Tibial nerve (tissue), 4 donors: Measurements from ENCODE around the gene NGEF.

Experiments used
- EP300 ChIP-seq, 2 donors: sonication (generic); formaldehyde crosslinking; IDR thresholded peaks; one replicate each; pipeline ENCODE4 v1.6.1; 2017; ENCODE audit warnings: antibody characterized with exemption in 2 of 2, mild to moderate bottlenecking in 1 of 2
- TF ChIP-seq, protein P1 (sequence below), 5 experiments: fragments of 200-600 bp in 3 of 5; fragments of 450-650 bp in 2 of 5; sonication (generic) in 3 of 5; IDR thresholded peaks; one replicate each; pipeline ENCODE4 v1.5.1; 2016 to 2019; ENCODE audit warnings: antibody characterized with exemption in 5 of 5, mild to moderate bottlenecking in 3 of 5, moderate library complexity in 2 of 5

- TF ChIP-seq, protein P1, sequence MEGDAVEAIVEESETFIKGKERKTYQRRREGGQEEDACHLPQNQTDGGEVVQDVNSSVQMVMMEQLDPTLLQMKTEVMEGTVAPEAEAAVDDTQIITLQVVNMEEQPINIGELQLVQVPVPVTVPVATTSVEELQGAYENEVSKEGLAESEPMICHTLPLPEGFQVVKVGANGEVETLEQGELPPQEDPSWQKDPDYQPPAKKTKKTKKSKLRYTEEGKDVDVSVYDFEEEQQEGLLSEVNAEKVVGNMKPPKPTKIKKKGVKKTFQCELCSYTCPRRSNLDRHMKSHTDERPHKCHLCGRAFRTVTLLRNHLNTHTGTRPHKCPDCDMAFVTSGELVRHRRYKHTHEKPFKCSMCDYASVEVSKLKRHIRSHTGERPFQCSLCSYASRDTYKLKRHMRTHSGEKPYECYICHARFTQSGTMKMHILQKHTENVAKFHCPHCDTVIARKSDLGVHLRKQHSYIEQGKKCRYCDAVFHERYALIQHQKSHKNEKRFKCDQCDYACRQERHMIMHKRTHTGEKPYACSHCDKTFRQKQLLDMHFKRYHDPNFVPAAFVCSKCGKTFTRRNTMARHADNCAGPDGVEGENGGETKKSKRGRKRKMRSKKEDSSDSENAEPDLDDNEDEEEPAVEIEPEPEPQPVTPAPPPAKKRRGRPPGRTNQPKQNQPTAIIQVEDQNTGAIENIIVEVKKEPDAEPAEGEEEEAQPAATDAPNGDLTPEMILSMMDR (IDR thresholded peaks at IDR 0.05), result no peak
- no peak for TF ChIP-seq EP300 (IDR thresholded peaks at IDR 0.05)
Observed at GRCh38 chr2:232925153-232925820, 87.8 kb downstream of the NGEF start.
